DMS153 (cell line): Measurements from ENCODE around the gene PDXP.
"Not testable (repeated sequence)": the region's sequence is repeated elsewhere in the genome, so short reads cannot be mapped to it uniquely, and the experiment has no call there.

Source experiments
- DNase-seq: peaks from one replicate; lab custom pipeline; 2025; lab: John Stamatoyannopoulos, UW

PDXP gene, protein sequence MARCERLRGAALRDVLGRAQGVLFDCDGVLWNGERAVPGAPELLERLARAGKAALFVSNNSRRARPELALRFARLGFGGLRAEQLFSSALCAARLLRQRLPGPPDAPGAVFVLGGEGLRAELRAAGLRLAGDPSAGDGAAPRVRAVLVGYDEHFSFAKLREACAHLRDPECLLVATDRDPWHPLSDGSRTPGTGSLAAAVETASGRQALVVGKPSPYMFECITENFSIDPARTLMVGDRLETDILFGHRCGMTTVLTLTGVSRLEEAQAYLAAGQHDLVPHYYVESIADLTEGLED

GRCh38 chr22:37658133-37659065 is at the start of gene PDXP:
Gene PDXP (plus strand): TSS chr22:37658723. CDS start chr22:37658783, 60 bp downstream.
- peak; percentile 100 for DNase-seq

- no peak for DNase-seq
Measured at GRCh38 chr22:37609240-37610152, 49.0 kb upstream of the PDXP start.

DNA sequence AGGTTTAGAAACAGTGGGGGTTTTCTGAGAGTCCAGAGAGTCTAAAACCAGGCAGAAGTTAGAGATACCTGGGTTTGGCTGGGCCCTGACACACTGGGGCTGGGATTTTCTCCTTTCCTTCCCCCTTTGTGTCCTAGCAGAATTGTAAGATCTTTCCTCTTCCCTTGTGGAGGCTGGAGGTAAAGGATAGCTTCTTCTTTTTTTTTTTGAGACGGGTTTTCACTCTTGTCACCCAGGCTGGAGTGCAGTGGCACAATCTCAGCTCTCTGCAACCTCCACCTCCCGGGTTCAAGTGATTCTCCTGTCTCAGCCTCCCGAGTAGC is 48.4 kb upstream of the PDXP start:
- not testable (repeated sequence) for DNase-seq

- DNase-seq = no peak
Measured at GRCh38 chr22:37610480-37611129, 47.9 kb upstream of the PDXP start.

DNA sequence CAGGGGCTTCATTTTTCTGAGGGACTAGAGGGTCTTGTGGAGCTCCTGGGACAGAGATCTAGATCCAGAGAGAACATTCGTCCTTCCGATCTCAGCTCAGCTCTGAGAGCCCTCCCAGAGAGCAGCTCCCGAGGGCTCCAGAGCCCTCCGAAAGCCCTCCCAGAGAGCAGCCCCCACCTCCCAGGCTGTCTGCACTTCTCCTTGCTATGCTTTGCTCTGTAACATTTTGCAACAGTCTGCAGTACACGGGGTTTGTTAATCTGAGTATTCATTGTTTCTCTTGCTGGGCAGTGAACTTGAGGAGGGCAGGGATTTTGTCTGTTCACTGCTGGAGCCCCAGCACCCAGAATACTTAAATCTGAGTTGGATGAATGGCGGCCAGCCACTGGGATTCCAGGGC is 47.3 kb upstream of the PDXP start:
- DNase-seq = no peak

DNA sequence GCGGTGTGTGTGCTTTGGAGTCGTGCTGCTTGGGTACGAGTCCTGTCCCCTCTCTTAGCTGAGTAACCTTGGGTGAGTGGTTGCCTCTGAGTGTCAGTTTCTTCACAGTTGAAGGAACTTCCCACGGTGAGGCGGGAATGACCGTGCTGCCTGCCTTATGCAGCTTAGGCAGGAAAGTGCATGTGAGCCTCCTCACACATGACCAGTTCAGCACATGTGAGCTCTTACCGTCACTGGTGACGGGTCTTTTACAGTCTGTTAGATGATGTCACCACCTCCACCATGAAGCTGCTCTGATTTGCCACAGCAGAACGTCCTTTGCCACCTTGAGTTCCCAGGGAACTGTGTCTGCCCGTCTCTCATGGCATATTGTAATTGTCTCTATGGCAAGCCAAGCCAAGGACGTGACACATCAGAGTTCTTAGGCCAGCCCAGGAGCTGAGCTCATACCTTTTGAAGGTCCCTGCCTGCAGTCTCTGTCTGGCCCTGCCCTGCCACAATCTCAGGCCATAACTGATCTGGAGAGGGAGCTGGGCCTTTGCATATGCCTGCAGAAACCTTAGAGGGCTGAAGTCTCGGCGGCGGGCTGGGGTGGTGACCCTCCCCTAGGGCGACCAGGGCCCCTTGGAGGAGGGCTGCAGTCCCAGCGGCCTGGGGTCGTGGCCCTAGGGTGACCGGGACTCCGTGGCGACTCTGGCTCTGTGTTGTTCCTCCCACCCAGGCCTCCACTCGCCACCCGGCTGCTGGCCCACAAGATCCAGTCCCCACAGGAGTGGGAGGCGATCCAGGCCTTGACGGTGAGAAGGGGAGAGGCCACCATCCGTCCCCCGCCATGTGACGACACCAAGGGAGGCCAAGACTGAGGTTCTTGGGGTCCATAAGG is 42.1 kb upstream of the PDXP start:
- no peak for DNase-seq

DNA sequence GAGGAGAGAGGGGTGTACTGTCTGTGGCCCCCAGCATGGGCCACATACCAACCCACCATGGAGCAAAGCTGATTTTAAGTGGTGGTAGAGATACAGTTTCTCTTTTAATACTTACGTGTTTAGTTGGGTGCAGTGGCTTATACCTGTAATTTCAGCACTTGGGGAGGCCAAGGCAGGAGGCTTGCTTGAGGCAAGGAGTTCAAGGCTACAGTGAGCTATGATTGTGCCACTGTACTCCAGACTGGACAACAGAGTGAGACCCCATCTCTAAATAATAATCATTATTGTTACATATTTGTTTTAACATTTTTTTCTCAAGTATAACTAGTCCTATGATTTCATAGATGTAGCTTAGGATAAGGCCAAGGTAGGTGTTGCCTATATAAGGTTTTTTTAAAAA is 41.1 kb upstream of the PDXP start:
- DNase-seq = no peak

DNA sequence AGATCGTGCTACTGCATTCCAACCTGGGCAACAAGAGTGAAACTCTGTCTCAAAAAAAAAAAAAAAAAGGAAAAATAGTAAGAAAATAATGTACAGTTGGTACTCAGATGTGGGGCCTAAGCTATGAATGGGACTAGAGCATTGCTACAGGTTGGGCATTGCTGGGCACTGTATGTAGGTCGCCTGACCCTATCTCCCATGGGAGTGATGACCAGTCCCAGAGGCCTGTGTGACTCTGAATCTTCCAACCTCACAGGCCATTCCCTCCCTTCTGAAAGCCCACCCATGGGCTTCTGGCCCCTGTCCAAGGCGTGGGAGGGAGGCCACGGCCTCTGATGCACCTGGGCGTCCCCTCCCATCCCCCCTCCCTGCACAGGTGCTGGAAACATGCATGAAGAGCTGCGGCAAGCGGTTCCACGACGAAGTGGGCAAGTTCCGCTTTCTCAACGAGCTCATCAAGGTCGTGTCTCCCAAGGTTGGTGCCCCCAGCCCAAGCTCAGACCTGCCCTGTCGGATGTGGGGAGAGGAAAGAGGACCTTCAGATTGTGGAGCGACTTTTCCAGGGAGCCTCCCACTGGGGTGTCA is 40.4 kb upstream of the PDXP start:
- DNase-seq = no peak

- DNase-seq = no peak
Measured at GRCh38 chr22:37618674-37619073, 39.8 kb upstream of the PDXP start.

GRCh38 chr22:37619991-37620390 is 38.5 kb upstream of the PDXP start:
- no peak for DNase-seq

DNA sequence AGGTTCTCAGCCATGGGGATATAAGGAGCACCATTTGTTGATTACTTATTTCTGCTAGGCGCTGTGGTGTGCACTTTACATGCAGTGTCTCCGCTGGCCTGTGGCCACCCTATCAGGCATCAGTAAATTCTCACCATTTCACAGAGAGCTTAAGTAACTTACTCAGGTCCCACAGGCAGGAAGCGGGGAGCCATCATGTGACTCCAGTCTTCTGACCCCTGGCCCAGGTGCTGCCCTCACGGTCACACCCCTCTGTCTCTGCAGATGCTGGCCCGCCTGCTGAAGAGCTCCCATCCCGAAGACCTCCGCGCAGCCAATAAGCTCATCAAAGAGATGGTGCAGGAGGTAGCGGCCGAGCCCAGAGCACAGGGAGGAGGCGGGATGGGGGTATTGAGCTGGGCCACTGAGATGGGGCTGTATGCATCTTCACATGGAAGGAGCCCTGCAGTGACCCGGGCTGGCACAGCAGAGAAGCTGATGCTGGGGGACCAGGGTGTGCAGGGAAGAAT is 37.1 kb upstream of the PDXP start:
- no peak for DNase-seq

GRCh38 chr22:37623075-37624016 is 35.2 kb upstream of the PDXP start:
- DNase-seq = peak; percentile 65

- DNase-seq = no peak
Measured at GRCh38 chr22:37624017-37624365, 34.5 kb upstream of the PDXP start.

GRCh38 chr22:37624876-37625275 is 33.6 kb upstream of the PDXP start:
- DNase-seq = no peak

- DNase-seq = no peak
Measured at GRCh38 chr22:37625737-37626136, 32.8 kb upstream of the PDXP start.

GRCh38 chr22:37626144-37626543 is 32.4 kb upstream of the PDXP start:
- DNase-seq = no peak

GRCh38 chr22:37626556-37627075 is 31.9 kb upstream of the PDXP start:
- DNase-seq = no peak

- no peak for DNase-seq
Measured at GRCh38 chr22:37627121-37627520, 31.4 kb upstream of the PDXP start.

DNA sequence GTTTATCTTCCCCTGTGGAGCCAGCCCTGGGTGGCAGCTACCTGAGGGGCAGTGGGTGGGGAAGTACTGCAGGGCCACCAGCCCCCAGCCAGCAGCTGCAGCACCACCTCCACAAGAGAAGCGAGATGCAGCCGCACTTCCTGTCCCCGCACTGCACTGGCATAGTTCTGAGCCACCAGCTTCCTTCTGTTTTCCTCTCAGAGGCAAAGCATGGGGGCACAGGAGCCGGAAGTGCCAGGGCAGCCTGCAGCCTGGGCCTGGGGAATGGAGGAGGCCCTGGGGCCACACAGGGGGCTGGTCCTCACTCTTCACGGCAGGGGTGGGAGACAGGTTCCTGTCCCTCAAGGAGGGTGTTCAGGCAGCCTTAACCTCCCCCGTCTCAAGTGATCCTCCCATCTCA is 31.0 kb upstream of the PDXP start:
- no peak for DNase-seq
